ENCODE results near the gene GAK.
"Not testable (repeated sequence)": the region's sequence is repeated elsewhere in the genome, so short reads cannot be mapped to it uniquely, and the experiment has no call there.

Gene GAK

GRCh38 chr4:806979-807378 is 125.1 kb downstream of the GAK start:
- DNase-seq = not testable (repeated sequence)

- DNase-seq = no peak
Measured at GRCh38 chr4:804804-805203, 127.3 kb downstream of the GAK start.

- no peak for DNase-seq
Measured at GRCh38 chr4:803884-804283, 128.2 kb downstream of the GAK start.

GRCh38 chr4:801436-802124 is 130.5 kb downstream of the GAK start:
- no peak for DNase-seq

Data from NCI-H510A (cell line).